CD4-positive, alpha-beta T cell treated with Interleukin-6 at 100 ng/mL for 8 hours (primary cell): ENCODE measurements around the gene NEK6.
"Not testable (repeated sequence)": the region's sequence is repeated elsewhere in the genome, so short reads cannot be mapped to it uniquely, and the experiment has no call there.

Experiments
- DNase-seq: peaks from one replicate; pipeline ENCODE4 v3.0.0-alpha.2; 2020; ENCODE audit warnings: mixed read lengths, low spot score

NEK6 gene

GRCh38 chr9:124228516-124228915 is 29.2 kb upstream of the NEK6 start:
- DNase-seq = no peak

- no peak for DNase-seq
Measured at GRCh38 chr9:124231095-124231737, 26.5 kb upstream of the NEK6 start.

- peak; percentile 30 for DNase-seq
Measured at GRCh38 chr9:124238546-124239140, 19.1 kb upstream of the NEK6 start.

- no peak for DNase-seq
Measured at GRCh38 chr9:124239249-124240073, 18.3 kb upstream of the NEK6 start.

GRCh38 chr9:124242331-124243194 is 15.2 kb upstream of the NEK6 start:
- no peak for DNase-seq

GRCh38 chr9:124247393-124247792 is 10.4 kb upstream of the NEK6 start:
- DNase-seq = not testable (repeated sequence)

- DNase-seq = no peak
Measured at GRCh38 chr9:124248066-124248465, 9.7 kb upstream of the NEK6 start.

GRCh38 chr9:124248960-124249359 is 8.8 kb upstream of the NEK6 start:
- DNase-seq = no peak

GRCh38 chr9:124251204-124251603 is 6.5 kb upstream of the NEK6 start:
- no peak for DNase-seq

GRCh38 chr9:124251605-124252378 is 6.0 kb upstream of the NEK6 start:
- DNase-seq = no peak

- DNase-seq = not testable (repeated sequence)
Measured at GRCh38 chr9:124252878-124253277, 4.9 kb upstream of the NEK6 start.

GRCh38 chr9:124254261-124254682 is 3.5 kb upstream of the NEK6 start:
- DNase-seq = no peak

GRCh38 chr9:124255222-124255621 is 2.5 kb upstream of the NEK6 start:
- no peak for DNase-seq

GRCh38 chr9:124256517-124257069 is 1.2 kb upstream of the NEK6 start:
- no peak for DNase-seq

- DNase-seq = no peak
Measured at GRCh38 chr9:124257070-124257843, 492 bp upstream of the NEK6 start.

- DNase-seq = no peak
Measured at GRCh38 chr9:124258607-124259157, 933 bp downstream of the NEK6 start.

- DNase-seq = no peak
Measured at GRCh38 chr9:124259158-124259808, 1.5 kb downstream of the NEK6 start.

- DNase-seq = no peak
Measured at GRCh38 chr9:124260769-124261603, 3.2 kb downstream of the NEK6 start.
